Medulla oblongata (tissue), 1 donor: ENCODE results near the gene A2M.

Source experiments
- DNase-seq: peaks from one replicate; pipeline ENCODE4 v3.0.0-alpha.2; 2015; ENCODE audit errors: extremely low spot score

Gene A2M

GRCh38 chr12:9122091-9122609, 6.4 kb upstream of the A2M start:
- peak; percentile 40 for DNase-seq

- DNase-seq: no peak
Observed at GRCh38 chr12:9120487-9121184, 4.9 kb upstream of the A2M start.

GRCh38 chr12:9118158-9118557, 2.4 kb upstream of the A2M start:
- peak; percentile 85 for DNase-seq

GRCh38 chr12:9114946-9115345, 773 bp downstream of the A2M start:
- DNase-seq: peak; percentile 19

DNA sequence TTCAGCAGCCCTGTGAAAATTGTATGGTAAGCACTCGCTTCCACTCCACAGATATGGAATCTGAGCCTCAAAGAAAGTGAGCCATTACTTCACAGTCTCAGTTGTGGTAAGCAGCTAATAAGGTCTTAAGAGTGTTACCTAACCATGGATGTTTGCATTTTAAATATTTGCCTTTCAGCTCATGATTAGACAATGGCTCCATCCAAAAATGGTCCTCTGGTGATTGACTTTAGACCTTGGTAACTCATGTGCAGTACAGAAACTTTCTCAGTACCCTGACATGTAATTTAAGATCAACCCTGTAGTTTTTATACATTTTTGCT, 1.8 kb downstream of the A2M start:
- DNase-seq: no peak

DNA sequence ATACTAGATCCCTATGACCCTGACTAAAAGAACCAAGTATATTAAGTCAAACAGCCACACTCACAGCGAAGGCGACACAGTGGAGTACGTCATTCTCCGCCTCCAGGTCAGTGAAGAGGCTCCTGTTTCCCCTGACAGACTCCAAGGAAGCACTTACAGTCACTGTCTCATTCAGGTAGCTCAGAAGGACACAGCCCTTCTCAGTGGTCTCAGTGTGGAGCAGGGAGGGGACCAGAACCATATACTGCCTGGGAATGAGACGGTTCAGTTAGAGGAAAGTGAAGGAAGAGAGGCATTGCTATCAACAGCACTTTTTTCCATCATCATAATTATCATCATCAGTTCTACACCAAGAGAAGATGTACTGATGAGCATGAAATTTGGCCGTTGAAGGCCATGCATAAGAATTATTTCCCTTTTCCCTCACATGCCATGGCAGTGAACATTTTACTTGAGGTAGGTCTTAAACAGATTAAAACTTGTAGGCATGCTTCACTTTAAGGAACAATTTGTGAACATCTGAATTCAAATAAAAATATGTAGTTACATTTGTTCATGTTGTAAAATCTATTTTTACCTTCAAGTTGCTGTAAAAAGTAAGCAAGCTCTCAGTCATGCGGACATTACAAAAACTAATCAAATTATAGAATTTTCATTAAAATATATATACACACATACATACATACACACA, 2.3 kb downstream of the A2M start:
- DNase-seq: no peak

DNA sequence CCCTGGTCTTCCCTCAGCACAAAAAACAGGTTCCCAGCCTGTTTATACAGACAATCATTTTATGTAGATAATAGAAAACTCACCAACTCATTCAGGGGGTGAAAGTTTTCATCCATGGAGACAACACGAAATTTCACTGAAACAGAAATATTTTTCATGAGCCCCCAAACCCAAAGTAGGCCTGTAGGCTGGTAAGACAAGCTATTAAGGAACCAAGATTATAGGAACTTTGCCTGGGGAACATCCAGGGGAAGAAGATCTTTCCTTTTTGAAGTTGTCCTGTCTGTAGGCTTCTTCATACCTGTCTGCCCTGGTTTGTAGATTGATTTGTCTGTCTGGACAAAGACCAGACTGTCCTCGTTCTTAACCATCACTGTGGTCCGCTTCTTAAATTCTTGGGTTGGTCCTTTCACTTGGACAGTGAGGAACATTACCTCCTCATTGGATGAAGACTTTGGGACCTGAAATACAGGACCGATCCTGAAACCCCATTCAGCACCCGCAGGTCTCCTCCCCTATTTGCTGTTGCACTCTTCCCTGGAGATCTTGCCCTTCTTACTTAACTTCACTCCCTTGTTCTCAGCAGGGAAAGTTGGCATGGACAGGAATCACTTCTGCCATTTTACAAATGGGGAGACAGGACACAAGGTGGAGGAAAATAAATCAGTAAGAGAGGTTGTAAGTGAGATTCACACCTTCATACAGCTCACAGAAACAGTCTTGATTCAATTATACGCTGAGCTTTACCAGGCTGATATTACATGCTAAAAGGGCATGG, 3.5 kb downstream of the A2M start:
- no peak for DNase-seq

- no peak for DNase-seq
Observed at GRCh38 chr12:9111525-9111924, 4.2 kb downstream of the A2M start.

GRCh38 chr12:9109737-9110491, 5.8 kb downstream of the A2M start:
- no peak for DNase-seq

DNA sequence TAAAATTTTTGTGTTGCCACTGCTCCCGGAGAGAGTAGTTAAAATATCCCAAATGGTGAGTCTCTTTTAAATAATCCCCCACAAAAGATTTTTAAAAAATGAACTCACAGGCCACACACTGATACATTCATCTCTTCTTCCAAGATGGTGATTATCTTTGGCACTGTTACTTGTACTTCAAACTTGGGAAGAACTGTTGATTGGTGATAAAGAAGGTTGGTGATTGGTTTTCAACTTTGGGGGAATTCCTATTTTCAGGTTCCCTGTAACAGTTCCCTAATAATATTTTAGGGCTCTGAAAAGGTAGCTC, 6.6 kb downstream of the A2M start:
- DNase-seq: no peak

DNA sequence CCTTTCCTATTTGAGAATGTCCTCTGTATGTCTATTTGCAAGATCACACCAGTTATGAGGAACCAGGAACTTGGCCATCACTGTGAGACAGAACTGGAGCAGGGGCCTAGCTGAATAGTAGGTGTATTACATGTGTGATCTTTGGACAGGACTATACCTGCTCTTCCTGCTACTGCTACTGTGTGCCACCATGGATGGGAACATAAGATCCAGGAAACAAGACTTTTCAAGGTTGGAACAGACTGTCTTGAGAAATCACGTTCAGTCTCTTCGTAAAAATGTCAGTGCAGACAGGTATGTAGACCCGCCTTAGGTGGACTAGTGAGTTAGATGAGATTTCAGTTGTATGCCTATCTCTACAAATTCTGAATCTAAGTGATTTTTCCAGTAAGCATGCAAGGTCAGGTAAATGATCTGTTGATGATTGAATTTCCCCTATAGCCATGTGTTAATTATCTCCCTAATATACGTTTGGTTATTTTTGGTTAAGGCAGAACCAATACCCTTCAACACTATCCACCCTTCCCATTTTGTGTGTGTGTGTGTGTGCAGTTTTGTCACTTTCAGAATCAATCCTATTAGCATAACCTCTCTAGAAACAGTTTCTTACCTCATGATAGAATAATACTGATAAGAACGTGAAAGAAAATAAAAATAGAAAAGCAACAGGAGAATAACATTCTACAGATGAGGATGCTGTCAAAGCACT, 7.1 kb downstream of the A2M start:
- no peak for DNase-seq

DNA sequence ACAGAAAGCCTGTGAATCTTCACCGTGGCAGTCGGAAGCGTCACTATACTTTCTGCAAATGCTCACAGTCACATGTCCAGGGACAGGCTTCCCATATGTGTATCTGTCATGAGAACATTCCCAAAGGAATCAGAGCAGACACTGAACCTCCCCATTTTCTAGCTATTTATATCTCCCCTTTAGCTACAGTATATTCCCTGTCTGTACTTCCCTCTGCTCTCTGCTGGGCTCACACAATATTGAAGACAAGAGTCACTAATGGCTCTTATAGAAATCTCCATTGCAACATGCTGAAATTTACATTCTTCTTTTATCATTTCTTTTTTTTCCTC, 8.2 kb downstream of the A2M start:
- no peak for DNase-seq

DNA sequence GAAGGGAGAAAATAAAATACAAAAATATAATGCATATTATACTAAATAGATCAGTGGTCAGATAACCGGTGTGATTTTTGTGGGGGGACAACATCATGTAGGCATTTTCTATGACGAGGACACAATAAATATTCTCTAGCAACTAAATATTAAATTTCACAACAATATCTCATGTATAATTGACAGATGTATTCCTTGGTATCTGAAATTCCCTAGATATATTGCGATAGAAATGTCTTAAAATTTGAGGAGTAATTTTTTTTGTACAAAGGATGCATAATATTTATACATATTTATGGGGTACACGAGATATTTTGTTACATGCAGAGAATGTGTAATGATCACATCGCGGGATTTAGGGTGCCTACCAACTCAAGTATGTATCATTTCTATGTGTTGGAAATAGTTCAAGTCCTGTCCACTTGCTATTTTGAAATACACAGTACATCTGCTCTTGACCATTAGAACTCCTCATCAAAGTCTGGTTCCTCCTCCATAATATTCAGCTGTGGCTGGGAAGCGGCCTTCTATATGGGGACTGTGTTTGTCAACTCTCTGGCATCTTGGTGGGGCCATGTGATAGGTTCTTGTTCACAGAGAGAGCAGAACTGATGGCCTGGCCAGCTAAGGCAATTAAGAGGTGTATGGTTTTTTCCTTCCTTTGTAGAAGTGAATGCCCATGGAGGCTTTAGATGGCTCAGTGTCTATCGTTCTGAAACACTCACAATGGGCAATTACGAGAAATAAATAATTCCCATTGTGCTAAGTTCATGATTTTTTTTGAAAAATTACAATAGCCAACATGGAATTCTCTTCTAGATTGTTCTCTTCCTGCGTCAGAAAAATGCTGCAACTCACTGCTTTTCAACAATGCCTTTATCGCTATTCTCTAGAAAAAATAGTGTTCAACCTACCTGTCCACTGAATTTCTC, 8.8 kb downstream of the A2M start:
- DNase-seq: no peak

DNA sequence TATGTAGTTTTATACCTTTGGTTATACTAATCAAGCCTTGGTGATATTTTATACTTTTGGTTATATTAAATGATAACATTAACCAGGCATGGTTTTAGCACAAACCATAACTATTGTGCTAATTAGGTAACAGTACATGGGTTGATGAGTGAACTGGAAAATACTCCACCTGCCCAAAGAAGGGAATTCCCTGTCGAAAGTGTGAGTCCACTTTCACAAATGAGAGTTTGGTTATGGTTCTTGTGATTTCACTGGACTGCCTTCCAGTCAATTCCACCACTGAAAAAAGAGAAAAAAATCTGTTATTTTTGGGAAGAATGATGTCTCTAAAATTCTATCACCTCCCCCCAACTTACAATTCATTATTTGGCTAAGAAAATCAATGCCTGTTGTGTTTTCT, 9.7 kb downstream of the A2M start:
- DNase-seq: no peak

- DNase-seq: no peak
Observed at GRCh38 chr12:9104767-9105423, 10.8 kb downstream of the A2M start.

- no peak for DNase-seq
Observed at GRCh38 chr12:9104087-9104486, 11.6 kb downstream of the A2M start.

- DNase-seq: no peak
Observed at GRCh38 chr12:9103050-9103849, 12.5 kb downstream of the A2M start.

DNA sequence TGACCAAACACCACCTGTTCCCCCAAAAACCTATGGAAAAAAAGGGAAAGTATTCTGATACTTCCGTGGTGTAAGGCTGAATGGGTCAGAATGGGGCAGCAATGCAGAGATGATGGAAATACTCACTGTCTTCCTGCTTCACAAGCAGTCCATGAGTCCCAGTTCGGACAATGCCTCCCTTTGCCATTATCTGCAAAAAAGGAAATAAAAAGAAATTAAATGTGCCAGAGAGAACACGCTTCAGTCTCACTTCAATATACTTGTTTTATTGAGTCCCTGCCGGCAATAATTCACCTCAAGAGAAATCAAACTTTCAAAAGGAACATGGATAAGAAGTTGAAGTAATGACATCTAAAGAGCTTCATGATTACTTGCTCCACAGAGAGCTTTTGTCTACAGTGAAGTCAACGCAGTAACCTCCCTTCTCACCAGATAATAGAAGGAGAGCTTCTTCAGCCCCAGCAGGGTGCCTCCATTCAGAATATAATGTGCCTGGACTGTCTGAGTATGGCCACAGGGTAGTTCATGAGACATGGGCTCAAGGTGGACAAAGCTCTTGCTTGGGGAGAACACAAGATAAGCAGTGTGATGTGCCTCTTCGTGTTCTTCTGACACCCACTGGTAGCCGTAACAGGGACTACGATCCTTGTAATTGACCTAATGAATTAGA, 14.6 kb downstream of the A2M start:
- no peak for DNase-seq
